NCI-H345 (cell line): ENCODE measurements around the gene MTLN.
"Not testable (repeated sequence)": the region's sequence is repeated elsewhere in the genome, so short reads cannot be mapped to it uniquely, and the experiment has no call there.

Experiments
- DNase-seq: peaks from one replicate; lab custom pipeline; 2025; lab: John Stamatoyannopoulos, UW

MTLN gene, protein sequence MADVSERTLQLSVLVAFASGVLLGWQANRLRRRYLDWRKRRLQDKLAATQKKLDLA

GRCh38 chr2:110211938-110212858 is at the start of gene MTLN:
MTLN (minus strand) TSS chr2:110212547; CDS start chr2:110212525, 22 bp downstream.
- DNase-seq: peak; percentile 73

- not testable (repeated sequence) for DNase-seq
These were observed 49.6 kb upstream of the MTLN start for GRCh38 chr2:110261910-110262309.

- DNase-seq: not testable (repeated sequence)
These were observed 35.9 kb upstream of the MTLN start for GRCh38 chr2:110248081-110248795.

DNA sequence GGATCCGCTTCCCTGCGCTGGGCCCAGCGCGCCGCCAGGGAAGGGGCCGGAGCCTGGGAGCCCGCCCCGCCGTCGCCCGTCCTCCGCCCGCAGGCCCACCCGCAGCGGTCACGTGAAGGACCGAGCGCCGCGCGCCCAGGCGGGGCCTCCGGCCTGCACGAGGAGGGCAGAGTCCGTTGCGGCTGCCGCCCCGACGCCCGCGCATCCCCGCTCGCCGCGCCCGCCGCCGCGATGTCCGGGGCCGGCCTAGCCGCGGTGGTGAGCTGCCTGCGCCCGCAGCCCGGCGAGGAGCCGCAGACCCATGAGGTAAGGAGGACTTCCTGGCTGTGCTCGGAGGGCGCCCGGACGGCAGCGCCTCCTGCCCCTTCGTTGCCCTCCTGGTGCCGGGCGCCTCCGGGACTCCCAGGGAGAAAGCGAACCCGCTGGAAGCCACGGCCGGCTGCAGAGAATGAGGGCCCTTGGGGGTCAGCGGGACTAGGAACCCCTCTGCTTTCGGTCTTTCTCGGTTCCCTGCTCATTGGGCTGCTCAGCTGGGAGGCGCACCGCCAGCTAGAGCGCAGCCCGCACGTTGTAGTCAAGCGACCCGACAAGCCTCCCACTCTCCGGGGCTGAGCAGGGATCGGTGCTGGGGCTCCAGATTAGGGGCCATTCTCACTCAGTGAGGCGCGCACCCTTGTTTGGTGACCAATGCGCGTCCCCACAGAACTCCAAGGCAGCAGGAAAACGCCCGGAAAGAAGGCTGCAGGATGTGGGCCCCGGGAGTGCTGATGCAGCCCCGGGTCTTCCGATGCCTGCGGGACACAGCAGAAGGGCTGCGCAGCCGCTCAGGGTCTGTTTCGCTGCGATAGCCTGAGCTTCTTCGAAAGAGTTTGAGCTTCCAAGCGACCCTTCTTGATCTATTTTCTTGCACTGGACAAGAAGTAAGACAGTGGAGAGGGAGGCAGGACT is 33.4 kb upstream of the MTLN start:
- not testable (repeated sequence) for DNase-seq

GRCh38 chr2:110243283-110243682 is 30.9 kb upstream of the MTLN start:
- DNase-seq: not testable (repeated sequence)

DNA sequence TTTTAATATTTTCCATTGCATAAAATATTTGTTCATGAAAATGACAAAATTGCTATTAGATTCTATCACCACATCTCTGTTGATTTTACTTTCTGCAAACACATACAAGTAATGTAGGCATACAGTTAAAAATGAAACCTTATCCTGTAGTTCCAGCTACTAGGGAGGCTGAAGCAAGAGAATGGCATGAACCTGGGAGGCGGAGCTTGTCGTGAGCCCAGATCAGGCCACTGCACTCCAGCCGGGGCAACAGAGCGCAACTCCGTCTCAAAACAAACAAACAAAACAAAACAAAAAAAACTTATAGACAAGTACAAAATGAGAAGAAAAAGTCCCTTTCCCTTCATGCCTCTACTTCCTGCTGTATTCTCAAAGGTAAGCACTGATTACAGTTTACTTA is 22.2 kb upstream of the MTLN start:
- not testable (repeated sequence) for DNase-seq

DNA sequence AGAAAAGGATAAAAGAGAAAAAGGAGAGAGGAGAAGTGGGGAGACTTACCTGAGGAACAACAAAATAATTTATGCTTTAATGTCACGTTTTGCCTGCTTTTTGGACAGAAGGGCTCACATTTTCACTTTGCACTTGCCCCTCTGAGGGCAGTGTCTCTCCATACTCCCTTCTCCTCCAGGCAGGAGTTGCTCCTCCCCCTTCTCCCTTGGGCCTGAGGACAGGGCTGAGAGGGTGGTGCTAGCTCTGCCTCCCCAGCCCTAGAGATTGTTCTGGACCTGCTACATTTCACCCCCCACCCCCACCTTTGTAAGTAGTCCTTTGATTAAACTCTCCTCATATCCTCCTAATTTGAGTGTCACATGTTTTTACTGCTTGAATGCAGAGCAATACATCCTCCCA is 17.5 kb upstream of the MTLN start:
- not testable (repeated sequence) for DNase-seq

- not testable (repeated sequence) for DNase-seq
These were observed 10.3 kb upstream of the MTLN start for GRCh38 chr2:110222626-110223025.

- DNase-seq: peak; percentile 37
These were observed 9.6 kb upstream of the MTLN start for GRCh38 chr2:110221938-110222337.

DNA sequence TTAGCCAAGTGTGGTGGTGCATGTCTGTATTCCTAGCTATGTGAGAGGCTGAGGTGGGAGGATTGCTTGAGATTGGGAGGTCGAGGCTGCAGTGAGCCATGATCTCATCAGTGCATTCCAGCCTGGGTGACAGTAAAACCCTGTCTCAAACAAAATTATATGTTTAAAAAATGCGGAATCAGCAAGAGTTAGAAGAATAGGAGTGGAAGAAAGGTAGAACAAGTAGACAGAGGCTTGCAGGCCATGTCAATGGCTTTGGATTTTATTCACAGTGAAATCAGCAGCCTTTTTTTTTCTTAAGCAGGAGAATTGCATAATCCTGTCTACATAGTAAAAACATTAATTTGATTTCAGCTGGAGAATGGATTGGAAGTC is 7.8 kb upstream of the MTLN start:
- no peak for DNase-seq

GRCh38 chr2:110219496-110220189 is 7.3 kb upstream of the MTLN start:
- no peak for DNase-seq

GRCh38 chr2:110218889-110219288 is 6.5 kb upstream of the MTLN start:
- not testable (repeated sequence) for DNase-seq

DNA sequence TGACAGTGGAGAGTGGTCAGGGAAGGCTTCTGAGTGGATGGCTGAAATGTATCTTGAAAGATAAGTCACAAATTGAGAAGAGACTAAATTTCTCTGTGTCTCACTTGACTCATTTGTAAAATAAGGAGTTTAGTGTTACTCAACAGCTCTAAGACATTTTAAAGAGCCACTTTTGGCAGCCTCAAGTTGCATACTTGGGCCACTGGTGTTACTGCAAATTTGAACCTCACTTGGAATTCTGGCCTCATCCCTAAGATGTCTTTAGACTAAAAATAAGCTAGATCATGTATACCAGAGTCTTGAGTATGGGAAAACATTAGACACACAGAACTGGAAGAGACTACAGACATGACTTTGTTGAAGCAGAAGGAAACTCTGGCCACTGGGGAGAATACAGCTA is 4.5 kb upstream of the MTLN start:
- no peak for DNase-seq

- DNase-seq: no peak
These were observed 3.9 kb upstream of the MTLN start for GRCh38 chr2:110216199-110216598.

GRCh38 chr2:110215566-110216158 is 3.3 kb upstream of the MTLN start:
- DNase-seq: no peak

- DNase-seq: no peak
These were observed 2.7 kb upstream of the MTLN start for GRCh38 chr2:110215091-110215490.

DNA sequence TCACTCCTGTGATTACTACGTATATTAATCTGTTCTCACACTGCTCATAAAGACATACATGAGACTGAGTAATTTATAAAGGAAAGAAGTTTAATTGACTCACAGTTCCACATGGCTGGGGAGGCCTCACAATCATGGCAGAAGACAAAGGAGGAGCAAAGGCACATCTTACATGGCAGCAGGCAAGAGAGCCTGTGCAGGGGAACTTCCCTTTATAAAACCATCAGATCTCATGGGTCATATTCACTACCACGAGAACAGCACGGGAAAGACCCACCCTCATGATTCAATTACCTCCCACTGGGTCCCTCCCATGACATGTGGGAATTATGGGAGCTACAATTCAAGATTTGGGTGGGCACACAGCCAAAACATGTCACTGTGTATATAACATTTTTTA is 1.2 kb upstream of the MTLN start:
- DNase-seq: not testable (repeated sequence)

- DNase-seq: no peak
These were observed 6.5 kb downstream of the MTLN start for GRCh38 chr2:110205660-110206455.

DNA sequence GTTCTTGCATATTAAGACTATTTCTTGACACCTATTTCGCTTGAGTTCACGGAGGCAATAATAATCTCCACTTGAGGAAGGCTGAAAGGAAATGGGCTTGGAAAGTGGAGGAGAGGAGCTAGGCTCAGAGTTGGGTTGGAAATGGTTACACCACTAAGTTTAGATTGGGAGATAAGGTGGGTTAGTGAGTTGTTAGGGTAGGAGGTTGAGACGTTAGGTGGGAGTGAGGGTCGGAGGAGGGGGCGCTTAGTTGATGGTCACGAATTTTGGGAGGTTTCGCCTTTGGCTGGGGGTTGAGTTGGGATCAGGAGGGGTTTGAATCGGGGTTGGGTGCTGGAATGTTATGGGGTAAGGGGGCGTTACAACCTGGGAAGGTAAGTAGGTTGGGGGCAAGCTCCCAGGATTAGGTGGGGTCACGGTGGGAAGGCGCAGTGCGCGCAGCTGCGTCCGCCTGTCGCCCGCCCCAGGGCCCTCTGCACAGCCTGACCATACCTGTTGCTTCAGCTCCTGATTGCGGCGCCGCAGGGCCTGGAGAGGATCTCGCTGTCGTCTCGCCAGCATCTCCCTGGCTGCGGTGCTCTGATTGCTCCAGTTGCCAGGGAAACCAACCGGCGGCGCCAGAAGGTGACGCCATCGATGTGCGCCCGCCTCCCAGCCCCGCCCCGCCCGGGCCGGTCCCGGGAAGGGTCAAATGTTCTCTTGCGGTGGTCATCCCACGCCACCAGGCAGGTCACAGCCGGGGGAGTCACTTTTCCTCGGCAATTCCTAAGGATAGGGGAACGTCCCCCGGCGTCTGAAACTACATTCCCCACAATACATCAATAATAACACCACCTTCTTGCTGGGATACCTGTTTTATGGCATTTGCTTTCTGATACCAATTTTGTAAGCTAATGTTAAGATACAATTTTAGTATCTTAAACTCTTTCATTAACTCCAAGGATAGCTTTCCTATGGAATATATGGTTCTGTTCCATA is 7.7 kb downstream of the MTLN start, which contains the start of gene NPHP1:
Gene NPHP1, minus strand, starts transcription at position 606 of the 978 bp plus-strand sequence. Its CDS starts 45 bp downstream, at position 561.
- peak; percentile 88 for DNase-seq
